H9 (cell line): ENCODE data around the gene KIAA0930. TPM values are rescaled to one million over a fixed set of nuclear protein-coding genes. Genes with fewer than 3 reads are reported as not detected.
A peak's percentile ranks its signal among the peaks of the same experiment; 100 is the strongest.

ENCODE experiments used
- DNase-seq: peaks from one replicate; pipeline ENCODE4 v3.0.0-alpha.2; 2017
- H2AFZ ChIP-seq: one replicate; pipeline ENCODE4 v1.6.1; 2013; ENCODE audit warnings: mild to moderate bottlenecking, low read length, control low read depth, moderate library complexity
- H2AK5ac ChIP-seq: 2 replicates; pipeline ENCODE4 v1.6.1; 2013; ENCODE audit warnings: low read length, control low read depth, mixed read lengths; ENCODE audit not compliant: insufficient read length
- H2BK120ac ChIP-seq: one replicate; pipeline ENCODE4 v1.6.1; 2013; ENCODE audit warnings: low read depth, mild to moderate bottlenecking, low read length, control low read depth, inconsistent platforms; ENCODE audit not compliant: poor library complexity, severe bottlenecking
- H2BK12ac ChIP-seq: 2 replicates; pipeline ENCODE4 v1.6.1; 2013; ENCODE audit warnings: low read length, control low read depth, mixed read lengths, low read depth; ENCODE audit not compliant: insufficient read length
- H2BK15ac ChIP-seq: 2 replicates; pipeline ENCODE4 v1.6.1; 2013; ENCODE audit warnings: low read depth, low read length, control low read depth
- H2BK20ac ChIP-seq: one replicate; pipeline ENCODE4 v1.6.1; 2013; ENCODE audit warnings: low read depth, mild to moderate bottlenecking, low read length, control low read depth, inconsistent platforms; ENCODE audit not compliant: poor library complexity, severe bottlenecking
- H2BK5ac ChIP-seq: 2 replicates; pipeline ENCODE4 v1.6.1; 2013; ENCODE audit warnings: low read length, control low read depth, mixed read lengths; ENCODE audit not compliant: insufficient read length
- H3K14ac ChIP-seq: 2 replicates; pipeline ENCODE4 v1.6.1; 2013; ENCODE audit warnings: low read length, control low read depth; ENCODE audit not compliant: insufficient read depth
- H3K18ac ChIP-seq: 2 replicates; pipeline ENCODE4 v1.6.1; 2013; ENCODE audit warnings: low read depth, mild to moderate bottlenecking, mixed read lengths, low read length, control low read depth; ENCODE audit not compliant: insufficient read length
- H3K23ac ChIP-seq: 2 replicates; pipeline ENCODE4 v1.6.1; 2013; ENCODE audit warnings: low read length, control low read depth, mixed read lengths, low read depth; ENCODE audit not compliant: insufficient read length
- H3K23me2 ChIP-seq: 2 replicates; pipeline ENCODE4 v1.6.1; 2013; ENCODE audit warnings: low read depth, mild to moderate bottlenecking, mixed read lengths, low read length, control low read depth; ENCODE audit not compliant: insufficient read length, poor library complexity, severe bottlenecking
- H3K27ac ChIP-seq: 2 replicates; pipeline ENCODE4 v1.5.1; 2013; ENCODE audit warnings: low read length, control low read depth, mixed read lengths, low read depth; ENCODE audit not compliant: insufficient read length
- H3K27me3 ChIP-seq: 2 replicates; pipeline ENCODE4 v1.6.1; 2013; ENCODE audit warnings: low read length, control low read depth, inconsistent platforms; ENCODE audit not compliant: insufficient read depth
- H3K4ac ChIP-seq: 2 replicates; pipeline ENCODE4 v1.6.1; 2013; ENCODE audit warnings: low read depth, mild to moderate bottlenecking, control low read depth, inconsistent platforms, low read length, moderate library complexity
- H3K4me1 ChIP-seq: 2 replicates; pipeline ENCODE4 v1.6.1; 2013; ENCODE audit warnings: low read length, control low read depth, inconsistent platforms; ENCODE audit not compliant: insufficient read depth
- H3K4me2 ChIP-seq: 2 replicates; pipeline ENCODE4 v1.6.1; 2013; ENCODE audit warnings: low read length, control low read depth, mixed read lengths; ENCODE audit not compliant: insufficient read length, insufficient read depth
- H3K56ac ChIP-seq: 2 replicates; pipeline ENCODE4 v1.6.1; 2013; ENCODE audit warnings: low read depth, mild to moderate bottlenecking, mixed read lengths, low read length, control low read depth; ENCODE audit not compliant: insufficient read length
- H3K79me1 ChIP-seq: 2 replicates; pipeline ENCODE4 v1.6.1; 2013; ENCODE audit warnings: low read depth, mild to moderate bottlenecking, moderate library complexity, low read length, control low read depth, inconsistent platforms; ENCODE audit not compliant: insufficient read depth, poor library complexity, severe bottlenecking
- H3K79me2 ChIP-seq: 2 replicates; pipeline ENCODE4 v1.6.1; 2013; ENCODE audit warnings: low read length, control low read depth, inconsistent platforms; ENCODE audit not compliant: insufficient read depth
- H3K9ac ChIP-seq: 2 replicates; pipeline ENCODE4 v1.6.1; 2013; ENCODE audit warnings: low read length, control low read depth, mixed read lengths; ENCODE audit not compliant: insufficient read length; ENCODE audit errors: extremely low read depth
- H3K9me3 ChIP-seq: one replicate; pipeline ENCODE4 v1.6.1; 2013; ENCODE audit warnings: low read depth, low read length, inconsistent platforms; ENCODE audit not compliant: control insufficient read depth
- H3T11ph ChIP-seq: one replicate; pipeline ENCODE4 v1.6.1; 2013; ENCODE audit warnings: mild to moderate bottlenecking, low read length, control low read depth, inconsistent platforms
- H4K20me1 ChIP-seq: one replicate; pipeline ENCODE4 v1.6.1; 2013; ENCODE audit not compliant: control insufficient read depth, insufficient read length, insufficient read depth
- H4K5ac ChIP-seq: 2 replicates; pipeline ENCODE4 v1.6.1; 2013; ENCODE audit warnings: low read depth, mild to moderate bottlenecking, mixed read lengths, low read length, control low read depth; ENCODE audit not compliant: insufficient read length
- H4K8ac ChIP-seq: replicated peaks from 2 replicates; pipeline ENCODE4 v1.6.1; 2013; ENCODE audit warnings: low read length, control low read depth, mixed read lengths, low read depth; ENCODE audit not compliant: insufficient read length
- H4K91ac ChIP-seq: 2 replicates; pipeline ENCODE4 v1.6.1; 2013; ENCODE audit warnings: low read depth, mild to moderate bottlenecking, moderate library complexity, mixed read lengths, low read length, control low read depth; ENCODE audit not compliant: insufficient read length
- H3K27ac Mint-ChIP-seq, 3 experiments: 2 replicates in 2 of 3; 3 replicates in 1 of 3; pipeline ENCODE4 v1.8.0; 2020 to 2021; ENCODE audit warnings: mixed read lengths in 3 of 3, mild to moderate bottlenecking in 1 of 3, moderate library complexity in 1 of 3
- H3K27me3 Mint-ChIP-seq: 2 replicates; pipeline ENCODE4 v1.8.0; 2021; ENCODE audit warnings: low read depth, mild to moderate bottlenecking, moderate library complexity, mixed read lengths
- H3K36me3 Mint-ChIP-seq, 3 experiments: 2 replicates in 2 of 3; 3 replicates in 1 of 3; pipeline ENCODE4 v1.8.0; 2020 to 2021; ENCODE audit warnings: low read depth in 3 of 3, mixed read lengths in 3 of 3; ENCODE audit not compliant: insufficient read depth in 1 of 3
- H3K4me1 Mint-ChIP-seq, 2 experiments: 2 replicates each; pipeline ENCODE4 v1.8.0; 2020; ENCODE audit warnings: mixed read lengths in 2 of 2
- H3K4me3 Mint-ChIP-seq, 2 experiments: 2 replicates in 1 of 2; 3 replicates in 1 of 2; pipeline ENCODE4 v1.8.0; 2020 to 2021; ENCODE audit warnings: mild to moderate bottlenecking in 2 of 2, mixed read lengths in 2 of 2, moderate library complexity in 1 of 2
- H3K9me3 Mint-ChIP-seq, 2 experiments: 2 replicates in 1 of 2; 3 replicates in 1 of 2; pipeline ENCODE4 v1.8.0; 2020; ENCODE audit warnings: mild to moderate bottlenecking in 2 of 2, mixed read lengths in 2 of 2, moderate library complexity in 1 of 2
- CTCF ChIP-seq: fragments of 200-600 bp; sonication (generic); conservative IDR thresholded peaks from 3 replicates; pipeline ENCODE4 v1.8.0; 2021; ENCODE audit warnings: antibody characterized with exemption, mild to moderate bottlenecking
- WGBS: extraction: QIAGEN DNeasy Blood & Tissue Kit; methylation state at CpG from one replicate; pipeline ENCODE4 v1.1.7; 2013; ENCODE audit warnings: missing lambda C conversion rate, low lambda C conversion rate, mixed read lengths; ENCODE audit not compliant: insufficient read length; ENCODE audit errors: extremely low coverage; 5-methylcytosine and 5-hydroxymethylcytosine counted together
- total RNA-seq: library from RNA; stranded (reverse); gene quantifications from 2 replicates; pipeline ENCODE4 v1.2.1, GENCODE V29; 2021

KIAA0930 gene
- total RNA-seq, 1 experiment from 2014 or later: 46.2 TPM

- peak overlapping the region in 1 of 2 experiments; percentile 30; a peak in 1 of 5 replicates for H3K4me3 Mint-ChIP-seq
- no peak overlapping the region for H3T11ph ChIP-seq
- peak overlapping the region; percentile 41 for H3K18ac ChIP-seq
- H3K9me3 ChIP-seq: no peaks in the 10 kb centered on the region
- H3K79me1 ChIP-seq: no peaks in the 10 kb centered on the region
- no peaks in the 10 kb centered on the region for H3K36me3 Mint-ChIP-seq
- H3K27ac ChIP-seq: no peak overlapping the region
- H2AFZ ChIP-seq: no peak overlapping the region
- no peak overlapping the region for H3K56ac ChIP-seq
- peak; percentile 29 for DNase-seq
- no peaks in the 10 kb centered on the region for H3K9me3 Mint-ChIP-seq
- H3K23me2 ChIP-seq: no peaks in the 10 kb centered on the region
- H2BK5ac ChIP-seq: no peak overlapping the region
- peak overlapping the region; percentile 72; the same call in 1 of the 2 replicates for H3K14ac ChIP-seq
- H3K4me1 ChIP-seq: no peaks in the 10 kb centered on the region
- H3K9ac ChIP-seq: no peak overlapping the region
- H2BK20ac ChIP-seq: no peak overlapping the region
- no peak overlapping the region for H2BK12ac ChIP-seq
- no peak overlapping the region for H3K4ac ChIP-seq
- H3K4me2 ChIP-seq: no peak overlapping the region
- TF ChIP-seq CTCF: no peak
- no peak overlapping the region for H2AK5ac ChIP-seq
- H4K20me1 ChIP-seq: no peaks in the 10 kb centered on the region
- peak overlapping the region in 1 of 3 experiments; percentile 66; a peak in 2 of 7 replicates for H3K27ac Mint-ChIP-seq
- H2BK120ac ChIP-seq: no peak overlapping the region
- H3K27me3 ChIP-seq: no peaks in the 10 kb centered on the region
- peaks cover 33 to 50% of the 10 kb centered on the region in 2 experiments for H3K4me1 Mint-ChIP-seq
- no CpG with 5 or more reads among the region's 26 CpGs for WGBS
- H2BK15ac ChIP-seq: peak overlapping the region; percentile 70; the same call in 1 of the 2 replicates
- H3K23ac ChIP-seq: no peak overlapping the region
- no peak overlapping the region for H4K5ac ChIP-seq
- H3K79me2 ChIP-seq: no peaks in the 10 kb centered on the region; the same call in 1 of the 2 replicates
- no peak overlapping the region for H4K8ac ChIP-seq
- H3K27me3 Mint-ChIP-seq: peaks cover 2% of the 10 kb centered on the region
- no peak overlapping the region for H4K91ac ChIP-seq
These were observed 14.8 kb downstream of the KIAA0930 start for GRCh38 chr22:45225732-45226502.
